Measurements from ENCODE around the gene IFNGR1. TPM values are rescaled to one million over a fixed set of nuclear protein-coding genes. Genes with fewer than 3 reads are reported as not detected.

Gene IFNGR1
- total RNA-seq, 1 experiment from 2014 or later: 27.1 TPM

- H3K79me2 ChIP-seq (ENCODE audit: insufficient read depth, low read length): no peaks in the 10 kb centered on the region
- H4K20me1 ChIP-seq (ENCODE audit: insufficient read depth): no peaks in the 10 kb centered on the region
- no peak for TF ChIP-seq EGR1 (IDR thresholded peaks at IDR 0.05; ENCODE audit: low read depth)
- TF ChIP-seq ATF3 (IDR thresholded peaks at IDR 0.05): no peak
- TF ChIP-seq YY1 (IDR thresholded peaks at IDR 0.05; ENCODE audit: extremely low read depth, insufficient replicate concordance, low read depth, low read length): no peak
- no peak for TF ChIP-seq RAD21 (IDR thresholded peaks at IDR 0.05; ENCODE audit: low read depth)
- TF ChIP-seq EZH2phosphoT487 (IDR thresholded peaks at IDR 0.05; ENCODE audit: borderline replicate concordance): no peak
- TF ChIP-seq TCF7L2 (IDR thresholded peaks at IDR 0.05; ENCODE audit: borderline replicate concordance, extremely low read depth, insufficient read depth, insufficient read length): no peak
- no peak for TF ChIP-seq MAX (IDR thresholded peaks at IDR 0.05)
- no peak for TF ChIP-seq CEBPB (IDR thresholded peaks at IDR 0.05; ENCODE audit: low read depth)
- no peak for TF ChIP-seq SP1 (IDR thresholded peaks at IDR 0.05; ENCODE audit: low read depth)
- H3K36me3 ChIP-seq (ENCODE audit: control insufficient read depth in 1 of 2, insufficient read depth in 2 of 2, low read length in 2 of 2): no peaks in the 10 kb centered on the region
- H3K9ac ChIP-seq (ENCODE audit: low read length): no peak overlapping the region
- intact Hi-C loops (cut with micrococcal nuclease): no loop called here
- DNase-seq (ENCODE audit: low read depth, low spot score): no peak
- H3K27me3 ChIP-seq (ENCODE audit: insufficient read depth, low read length): no peaks in the 10 kb centered on the region
- ChIA-PET RAD21 (ENCODE audit: low non-redundant PET in 1 of 2, low total read pairs in 2 of 2, uncharacterized antibody in 2 of 2, unreplicated experiment in 2 of 2) (no interaction called here), POLR2A (no interaction called here), CTCF (no interaction called here)
- no peak overlapping the region for H3K4me3 ChIP-seq (replicated peaks in 1 of 2; ENCODE audit: low read depth in 1 of 2, low read length in 2 of 2)
- no peak overlapping the region for H3K27ac ChIP-seq (ENCODE audit: low read depth, low read length)
- ATAC-seq: no peak
- no peaks in the 10 kb centered on the region for H3K9me3 ChIP-seq (ENCODE audit: control insufficient read depth in 1 of 2, insufficient read depth in 1 of 2, low read depth in 1 of 2, low read length in 2 of 2)
- H2AFZ ChIP-seq (ENCODE audit: low read depth, low read length, poor library complexity, severe bottlenecking): no peak overlapping the region
- H3K4me1 ChIP-seq (ENCODE audit: control insufficient read depth in 1 of 2, insufficient read depth in 2 of 2, low read length in 2 of 2): no peaks in the 10 kb centered on the region
- BruUV-seq (replicated peaks): no TSS peak
- H3K9me2 ChIP-seq (ENCODE audit: insufficient read depth): no peaks in the 10 kb centered on the region
- H3K4me2 ChIP-seq (ENCODE audit: low read length): no peak overlapping the region
These were observed 63.4 kb downstream of the IFNGR1 start for GRCh38 chr6:137155830-137156229.

- Histone ChIP-seq H3K4me3 (replicated peaks in 1 of 2; ENCODE audit: low read depth in 1 of 2, low read length in 2 of 2) (no peak overlapping the region), H3K9me3 (ENCODE audit: control insufficient read depth in 1 of 2, insufficient read depth in 1 of 2, low read depth in 1 of 2, low read length in 2 of 2) (no peaks in the 10 kb centered on the region), H3K36me3 (ENCODE audit: control insufficient read depth in 1 of 2, insufficient read depth in 2 of 2, low read length in 2 of 2) (no peaks in the 10 kb centered on the region), H3K4me1 (ENCODE audit: control insufficient read depth in 1 of 2, insufficient read depth in 2 of 2, low read length in 2 of 2) (no peaks in the 10 kb centered on the region), H4K20me1 (ENCODE audit: insufficient read depth) (no peaks in the 10 kb centered on the region), H3K79me2 (ENCODE audit: insufficient read depth, low read length) (no peaks in the 10 kb centered on the region), H2AFZ (ENCODE audit: low read depth, low read length, poor library complexity, severe bottlenecking) (no peak overlapping the region), H3K4me2 (ENCODE audit: low read length) (no peak overlapping the region), H3K9me2 (ENCODE audit: insufficient read depth) (no peaks in the 10 kb centered on the region), H3K27me3 (ENCODE audit: insufficient read depth, low read length) (no peaks in the 10 kb centered on the region), H3K9ac (ENCODE audit: low read length) (no peak overlapping the region), H3K27ac (ENCODE audit: low read depth, low read length) (no peak overlapping the region)
- BruUV-seq (replicated peaks): no TSS peak
- ChIA-PET POLR2A (no interaction called here), RAD21 (ENCODE audit: low non-redundant PET in 1 of 2, low total read pairs in 2 of 2, uncharacterized antibody in 2 of 2, unreplicated experiment in 2 of 2) (no interaction called here), CTCF (no interaction called here)
- DNase-seq (ENCODE audit: low read depth, low spot score): no peak
- ATAC-seq: no peak
- TF ChIP-seq YY1 (IDR thresholded peaks at IDR 0.05; ENCODE audit: extremely low read depth, insufficient replicate concordance, low read depth, low read length): no peak
- no peak for TF ChIP-seq REST (IDR thresholded peaks at IDR 0.05; ENCODE audit: low read depth)
- TF ChIP-seq EZH2 (IDR thresholded peaks at IDR 0.05): no peak
- no peak for TF ChIP-seq POLR2A (IDR thresholded peaks at IDR 0.05; ENCODE audit: borderline replicate concordance, extremely low read depth, insufficient read depth, insufficient read length)
- no peak for TF ChIP-seq FOSL1 (IDR thresholded peaks at IDR 0.05; ENCODE audit: low read depth)
- TF ChIP-seq SIN3A (IDR thresholded peaks at IDR 0.05; ENCODE audit: low read depth): no peak
- TF ChIP-seq ATF3 (IDR thresholded peaks at IDR 0.05): no peak
- TF ChIP-seq TCF7L2 (IDR thresholded peaks at IDR 0.05; ENCODE audit: borderline replicate concordance, extremely low read depth, insufficient read depth, insufficient read length): no peak
- no peak for TF ChIP-seq MAX (IDR thresholded peaks at IDR 0.05)
- no peak for TF ChIP-seq EZH2phosphoT487 (IDR thresholded peaks at IDR 0.05; ENCODE audit: borderline replicate concordance)
- intact Hi-C loops (cut with micrococcal nuclease): no loop called here
These were observed 69.1 kb downstream of the IFNGR1 start for GRCh38 chr6:137150072-137150471.

Data from HCT116 (cell line).